Endothelial cell of umbilical vein (primary cell): ENCODE data around the gene DCAF11. TPM values are rescaled to one million over a fixed set of nuclear protein-coding genes. Genes with fewer than 3 reads are reported as not detected.

Experiments used
- BruUV-seq: library from RNA; stranded (reverse); fragments of 400-500 nt; replicated peaks from 2 replicates; lab custom pipeline; 2021; lab: Mats Ljungman, UMichigan
- CTCF ChIA-PET: fragments of 300-600, 350-600 bp; sonication (Branson Sonifier 250); formaldehyde crosslinking; loops from one replicate; lab custom pipeline; 2021; ENCODE audit warnings: antibody characterized with exemption, inconsistent platforms; lab: Charles Lee
- POLR2A ChIA-PET: fragments of 300-600, 350-600 bp; sonication (Branson Sonifier 250); formaldehyde crosslinking; loops from one replicate; lab custom pipeline; 2021; ENCODE audit warnings: antibody characterized with exemption, inconsistent platforms; lab: Charles Lee
- DNase-seq: peaks from one replicate; pipeline ENCODE4 v3.0.0-alpha.2; 2011; ENCODE audit warnings: low read depth, low spot score
- FAIRE-seq: peaks from 2 replicates; lab custom pipeline; 2011; peaks lifted over from hg19 to GRCh38; lab: Jason Lieb, UNC
- H2AFZ ChIP-seq: 2 replicates; pipeline ENCODE4 v1.6.0; 2012; ENCODE audit warnings: low read depth, low read length, control low read depth, inconsistent platforms
- H3K27ac ChIP-seq: 2 replicates; pipeline ENCODE4 v1.5.1; 2011; ENCODE audit warnings: low read depth, mild to moderate bottlenecking, control low read depth, low read length, moderate library complexity; ENCODE audit not compliant: insufficient read depth
- H3K27me3 ChIP-seq, 2 experiments: 2 replicates each; pipeline versions ENCODE4 v1.6.0 to v1.6.1; 2011; ENCODE audit warnings: low read length in 2 of 2, mixed read lengths in 1 of 2; ENCODE audit not compliant: control insufficient read depth in 2 of 2, insufficient read depth in 2 of 2
- H3K36me3 ChIP-seq, 2 experiments: 2 replicates in 1 of 2; 3 replicates in 1 of 2; pipeline ENCODE4 v1.5.1; 2011; ENCODE audit warnings: low read length in 2 of 2, mild to moderate bottlenecking in 1 of 2, moderate library complexity in 1 of 2; ENCODE audit not compliant: control insufficient read depth in 2 of 2, insufficient read depth in 2 of 2; ENCODE audit errors: extremely low read depth in 1 of 2
- H3K4me1 ChIP-seq: 3 replicates; pipeline ENCODE4 v1.5.1; 2011; ENCODE audit warnings: mild to moderate bottlenecking, low read length; ENCODE audit not compliant: control insufficient read depth, insufficient read depth; ENCODE audit errors: extremely low read depth
- H3K4me2 ChIP-seq: 2 replicates; pipeline ENCODE4 v1.6.1; 2011; ENCODE audit warnings: low read length, control low read depth, mixed read lengths; ENCODE audit not compliant: insufficient read depth
- H3K4me3 ChIP-seq, 3 experiments: fragments of 200-600 bp in 1 of 3; sonication (generic), shearing (Covaris generic) in 1 of 3; replicated peaks in 1 of 3; 2 replicates each; pipeline ENCODE4 v1.5.1; 2011 to 2016; ENCODE audit warnings: control low read depth in 3 of 3, low read length in 3 of 3, mild to moderate bottlenecking in 2 of 3, inconsistent platforms in 1 of 3, low read depth in 1 of 3, moderate library complexity in 1 of 3; ENCODE audit not compliant: insufficient read depth in 1 of 3
- H3K79me2 ChIP-seq: 2 replicates; pipeline ENCODE4 v1.6.0; 2012; ENCODE audit warnings: low read length, inconsistent platforms; ENCODE audit not compliant: control insufficient read depth, insufficient read depth
- H3K9ac ChIP-seq: replicated peaks from 2 replicates; pipeline ENCODE3; 2011; ENCODE audit warnings: low read length, control low read depth; ENCODE audit not compliant: insufficient read depth; ENCODE audit errors: extremely low read depth
- H3K9me1 ChIP-seq: replicated peaks from 3 replicates; pipeline ENCODE4 v1.6.0; 2011; ENCODE audit warnings: mild to moderate bottlenecking, low read length; ENCODE audit not compliant: control insufficient read depth, insufficient read depth; ENCODE audit errors: extremely low read depth
- H3K9me3 ChIP-seq: replicated peaks from 2 replicates; pipeline ENCODE4 v1.5.1; 2012; ENCODE audit warnings: low read length, inconsistent platforms; ENCODE audit not compliant: control insufficient read depth, insufficient read depth
- H4K20me1 ChIP-seq: replicated peaks from 2 replicates; pipeline ENCODE3; 2011; ENCODE audit warnings: mild to moderate bottlenecking, low read length; ENCODE audit not compliant: control insufficient read depth, insufficient read depth; ENCODE audit errors: extremely low read depth
- EZH2 ChIP-seq: IDR thresholded peaks from 2 replicates; pipeline ENCODE4 v1.6.1; 2012; ENCODE audit warnings: borderline replicate concordance, low read depth, mild to moderate bottlenecking, moderate library complexity, low read length, inconsistent platforms; ENCODE audit not compliant: severe bottlenecking
- FOS ChIP-seq: IDR thresholded peaks from 2 replicates; pipeline ENCODE4 v1.6.1; 2011; ENCODE audit warnings: mild to moderate bottlenecking, low read length, moderate library complexity, borderline replicate concordance; ENCODE audit not compliant: insufficient read depth
- GATA2 ChIP-seq: IDR thresholded peaks from 2 replicates; pipeline ENCODE4 v1.7.0; 2011; ENCODE audit warnings: low read depth, mild to moderate bottlenecking, moderate library complexity, mixed read lengths, low read length; ENCODE audit not compliant: insufficient read length, insufficient read depth
- JUN ChIP-seq: IDR thresholded peaks from 2 replicates; pipeline ENCODE4 v1.6.1; 2011; ENCODE audit warnings: borderline replicate concordance, low read depth; ENCODE audit not compliant: insufficient read length, insufficient read depth
- MYC ChIP-seq: IDR thresholded peaks from one replicate; pipeline ENCODE4 v1.6.1; 2011; ENCODE audit warnings: mild to moderate bottlenecking, low read depth, low read length
- POLR2A ChIP-seq: IDR thresholded peaks from 2 replicates; pipeline ENCODE4 v1.6.1; 2012; ENCODE audit warnings: low read depth, mild to moderate bottlenecking, control low read depth, low read length
- POLR2AphosphoS5 ChIP-seq: IDR thresholded peaks from 2 replicates; pipeline ENCODE4 v1.6.1; 2012; ENCODE audit warnings: low read depth, mild to moderate bottlenecking, control low read depth, low read length, moderate library complexity; ENCODE audit not compliant: insufficient read depth
- dilution Hi-C: fragments of 300-500 bp; cut with MboI; formaldehyde crosslinking; loops from one replicate; pipeline ENCODE4 v1.15.0; 2019; ENCODE audit warnings: low sequenced_read_pairs; ENCODE audit not compliant: extremely low pct_ligation_motif_present
- intact Hi-C: fragments of 100-400 bp; cut with micrococcal nuclease; formaldehyde crosslinking; loops from one replicate; pipeline ENCODE4 v1.10.0; 2022
- polyA plus RNA-seq, 4 experiments: library from polyadenylated mRNA; depleted of rRNA in 3 of 4; stranded (reverse) in 3 of 4; unstranded in 1 of 4; fragments of >200 nt; gene quantifications; 2 replicates each; pipeline versions ENCODE4 v1.2.1 to v1.2.3, GENCODE V29; 2011 to 2012; ENCODE audit warnings: missing spikeins in 1 of 4
- total RNA-seq: library from RNA; stranded (reverse); gene quantifications from 2 replicates; pipeline ENCODE4 v1.2.3, GENCODE V29; 2021
- TF ChIP-seq, protein P1 (sequence below): IDR thresholded peaks from 2 replicates; pipeline ENCODE4 v1.6.1; 2011; ENCODE audit not compliant: insufficient read depth, insufficient read length
- TF ChIP-seq, protein P2 (sequence below), 2 donors: IDR thresholded peaks; 1 replicate in 1 of 2; 2 replicates in 1 of 2; pipeline ENCODE4 v1.5.1; 2011; ENCODE audit warnings: low read length in 2 of 2, mild to moderate bottlenecking in 2 of 2, moderate library complexity in 2 of 2, control low read depth in 1 of 2, inconsistent platforms in 1 of 2, low read depth in 1 of 2; ENCODE audit not compliant: insufficient read depth in 1 of 2; ENCODE audit errors: extremely low read depth in 1 of 2

DCAF11 gene
- total and polyA plus RNA-seq, 2 donors (not counting 3 experiments of a cell fraction or from before 2014, with no cell fraction given): 37.3 to 38.5 TPM

DNA sequence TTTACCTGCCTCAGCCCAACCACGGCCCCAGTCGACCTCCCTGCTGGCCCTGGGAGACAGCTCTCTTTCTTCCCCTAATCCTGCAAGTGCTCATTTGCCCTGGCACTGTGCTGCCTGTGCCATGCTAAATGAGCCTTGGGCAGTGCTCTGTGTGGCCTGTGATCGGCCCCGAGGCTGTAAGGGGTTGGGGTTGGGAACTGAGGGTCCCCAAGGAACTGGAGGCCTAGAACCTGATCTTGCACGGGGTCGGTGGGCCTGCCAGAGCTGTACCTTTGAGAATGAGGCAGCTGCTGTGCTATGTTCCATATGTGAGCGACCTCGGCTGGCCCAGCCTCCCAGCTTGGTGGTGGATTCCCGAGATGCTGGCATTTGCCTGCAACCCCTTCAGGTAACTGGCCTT, 35.5 kb downstream of the DCAF11 start:
- dilution Hi-C loops (no loop called here), intact Hi-C loops (no loop called here)
- no TSS peak for BruUV-seq
- H3K4me2 ChIP-seq: no peak overlapping the region
- H3K27me3 ChIP-seq: no peaks in the 10 kb centered on the region
- ChIA-PET POLR2A (no interaction called here), CTCF (interaction anchor here (7.8 kb wide), 1 partner anchor 11 kb away, joined by 63 read pairs; the partner anchor contains the start of gene IRF9)
- no peak overlapping the region for H3K9ac ChIP-seq
- no peak for DNase-seq
- H2AFZ ChIP-seq: no peak overlapping the region
- no peaks in the 10 kb centered on the region for H3K9me3 ChIP-seq
- H4K20me1 ChIP-seq: no peaks in the 10 kb centered on the region
- no peak for TF ChIP-seq EZH2
- no peak for TF ChIP-seq JUN
- TF ChIP-seq, protein P1, sequence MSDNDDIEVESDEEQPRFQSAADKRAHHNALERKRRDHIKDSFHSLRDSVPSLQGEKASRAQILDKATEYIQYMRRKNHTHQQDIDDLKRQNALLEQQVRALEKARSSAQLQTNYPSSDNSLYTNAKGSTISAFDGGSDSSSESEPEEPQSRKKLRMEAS: no peak
- TF ChIP-seq POLR2AphosphoS5: no peak
- no peak for TF ChIP-seq FOS
- no peak for TF ChIP-seq GATA2
- no peak for TF ChIP-seq MYC
- no peak for TF ChIP-seq POLR2A
- TF ChIP-seq, protein P2, sequence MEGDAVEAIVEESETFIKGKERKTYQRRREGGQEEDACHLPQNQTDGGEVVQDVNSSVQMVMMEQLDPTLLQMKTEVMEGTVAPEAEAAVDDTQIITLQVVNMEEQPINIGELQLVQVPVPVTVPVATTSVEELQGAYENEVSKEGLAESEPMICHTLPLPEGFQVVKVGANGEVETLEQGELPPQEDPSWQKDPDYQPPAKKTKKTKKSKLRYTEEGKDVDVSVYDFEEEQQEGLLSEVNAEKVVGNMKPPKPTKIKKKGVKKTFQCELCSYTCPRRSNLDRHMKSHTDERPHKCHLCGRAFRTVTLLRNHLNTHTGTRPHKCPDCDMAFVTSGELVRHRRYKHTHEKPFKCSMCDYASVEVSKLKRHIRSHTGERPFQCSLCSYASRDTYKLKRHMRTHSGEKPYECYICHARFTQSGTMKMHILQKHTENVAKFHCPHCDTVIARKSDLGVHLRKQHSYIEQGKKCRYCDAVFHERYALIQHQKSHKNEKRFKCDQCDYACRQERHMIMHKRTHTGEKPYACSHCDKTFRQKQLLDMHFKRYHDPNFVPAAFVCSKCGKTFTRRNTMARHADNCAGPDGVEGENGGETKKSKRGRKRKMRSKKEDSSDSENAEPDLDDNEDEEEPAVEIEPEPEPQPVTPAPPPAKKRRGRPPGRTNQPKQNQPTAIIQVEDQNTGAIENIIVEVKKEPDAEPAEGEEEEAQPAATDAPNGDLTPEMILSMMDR (IDR thresholded peaks at IDR 0.05; ENCODE audit: extremely low read depth in 1 of 2, insufficient read depth in 1 of 2, low read depth in 1 of 2, low read length in 2 of 2): no peak
- no peak for FAIRE-seq
- H3K36me3 ChIP-seq: peaks cover 5 to 25% of the 10 kb centered on the region in 2 experiments
- H3K27ac ChIP-seq: no peak overlapping the region
- H3K79me2 ChIP-seq: peaks cover 25% of the 10 kb centered on the region
- no peaks in the 10 kb centered on the region for H3K9me1 ChIP-seq
- H3K4me1 ChIP-seq: peaks cover 16% of the 10 kb centered on the region
- H3K4me3 ChIP-seq: no peak overlapping the region
